Measurements from ENCODE around the gene OTX1.

DNA sequence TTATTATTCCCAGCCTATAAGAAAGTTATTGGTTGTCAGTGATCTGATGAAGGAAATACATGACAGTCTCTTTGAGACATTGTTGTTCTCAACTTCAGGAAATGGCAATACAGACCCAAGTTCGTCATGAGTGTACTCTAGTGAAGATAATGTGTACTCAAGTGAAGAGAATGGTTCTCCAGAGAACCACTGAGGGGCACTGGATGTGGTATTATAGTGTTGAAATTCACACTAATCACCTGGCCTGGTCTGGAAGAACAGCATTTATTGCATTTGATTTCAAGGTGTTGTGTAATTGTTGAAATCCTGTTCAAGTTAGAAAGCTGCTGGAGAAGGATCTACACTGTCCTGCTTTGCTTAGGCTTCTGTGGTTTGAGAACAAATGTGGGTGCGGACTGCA lies 23.4 kb upstream of the OTX1 start:
- TF ChIP-seq, protein P1, sequence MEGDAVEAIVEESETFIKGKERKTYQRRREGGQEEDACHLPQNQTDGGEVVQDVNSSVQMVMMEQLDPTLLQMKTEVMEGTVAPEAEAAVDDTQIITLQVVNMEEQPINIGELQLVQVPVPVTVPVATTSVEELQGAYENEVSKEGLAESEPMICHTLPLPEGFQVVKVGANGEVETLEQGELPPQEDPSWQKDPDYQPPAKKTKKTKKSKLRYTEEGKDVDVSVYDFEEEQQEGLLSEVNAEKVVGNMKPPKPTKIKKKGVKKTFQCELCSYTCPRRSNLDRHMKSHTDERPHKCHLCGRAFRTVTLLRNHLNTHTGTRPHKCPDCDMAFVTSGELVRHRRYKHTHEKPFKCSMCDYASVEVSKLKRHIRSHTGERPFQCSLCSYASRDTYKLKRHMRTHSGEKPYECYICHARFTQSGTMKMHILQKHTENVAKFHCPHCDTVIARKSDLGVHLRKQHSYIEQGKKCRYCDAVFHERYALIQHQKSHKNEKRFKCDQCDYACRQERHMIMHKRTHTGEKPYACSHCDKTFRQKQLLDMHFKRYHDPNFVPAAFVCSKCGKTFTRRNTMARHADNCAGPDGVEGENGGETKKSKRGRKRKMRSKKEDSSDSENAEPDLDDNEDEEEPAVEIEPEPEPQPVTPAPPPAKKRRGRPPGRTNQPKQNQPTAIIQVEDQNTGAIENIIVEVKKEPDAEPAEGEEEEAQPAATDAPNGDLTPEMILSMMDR (IDR thresholded peaks at IDR 0.05; ENCODE audit: extremely low read depth in 1 of 2, insufficient read depth in 1 of 2, low read depth in 1 of 2, low read length in 2 of 2): no peak
- no peak for TF ChIP-seq POLR2AphosphoS5 (IDR thresholded peaks at IDR 0.05; ENCODE audit: insufficient read depth, low read depth, low read length)
- TF ChIP-seq POLR2A (IDR thresholded peaks at IDR 0.05; ENCODE audit: low read depth, low read length): no peak
- TF ChIP-seq FOS (IDR thresholded peaks at IDR 0.05; ENCODE audit: borderline replicate concordance, insufficient read depth, low read length): no peak
- no peak for TF ChIP-seq EZH2 (IDR thresholded peaks at IDR 0.05; ENCODE audit: borderline replicate concordance, low read depth, low read length, severe bottlenecking)
- TF ChIP-seq JUN (IDR thresholded peaks at IDR 0.05; ENCODE audit: borderline replicate concordance, insufficient read depth, insufficient read length, low read depth): no peak
- no peak for TF ChIP-seq MYC (IDR thresholded peaks at IDR 0.05; ENCODE audit: low read depth, low read length)

Data from endothelial cell of umbilical vein (primary cell).